G401 (cell line): ENCODE data around the gene HAND1. TPM values are rescaled to one million over a fixed set of nuclear protein-coding genes. Genes with fewer than 3 reads are reported as not detected.
"Not testable (repeated sequence)": the region's sequence is repeated elsewhere in the genome, so short reads cannot be mapped to it uniquely, and the experiment has no call there.

ENCODE experiments used
- DNase-seq: peaks from one replicate; pipeline ENCODE4 v3.0.0-alpha.2; 2015; ENCODE audit warnings: low spot score
- in situ Hi-C: cut with HindIII; loops from 2 replicates; pipeline ENCODE4 v1.10.0; 2016; ENCODE audit warnings: low sequenced_read_pairs, mixed read lengths
- total RNA-seq: library from RNA; depleted of rRNA; stranded (reverse); fragments of >200 nt; shearing (Covaris generic); gene quantifications from 2 replicates; pipeline ENCODE4 v1.2.3, GENCODE V29; 2014; rRNA removed

The HAND1 gene
- total RNA-seq, result 1.4 and 2.7 TPM in 2 replicates

- no peak for DNase-seq
- in situ Hi-C loops, result no loop called here
These were observed at the start of gene HAND1 for GRCh38 chr5:154478224-154478565. HAND1 (minus strand) TSS chr5:154478227; CDS start chr5:154478008, 219 bp downstream.

- DNase-seq, result no peak
- in situ Hi-C loops, result no loop called here
These were observed 48.5 kb upstream of the HAND1 start for GRCh38 chr5:154526231-154527226.

- in situ Hi-C loops, result no loop called here
- DNase-seq, result no peak
These were observed 46.8 kb upstream of the HAND1 start for GRCh38 chr5:154524859-154525258.

- DNase-seq, result no peak
- in situ Hi-C loops, result no loop called here
These were observed 46.2 kb upstream of the HAND1 start for GRCh38 chr5:154524181-154524580.

GRCh38 chr5:154523709-154524108 is 45.7 kb upstream of the HAND1 start:
- in situ Hi-C loops, result no loop called here
- DNase-seq, result no peak

GRCh38 chr5:154523104-154523503 is 45.1 kb upstream of the HAND1 start:
- in situ Hi-C loops, result no loop called here
- no peak for DNase-seq

- in situ Hi-C loops, result no loop called here
- DNase-seq, result no peak
These were observed 44.3 kb upstream of the HAND1 start for GRCh38 chr5:154522284-154522683.

- in situ Hi-C loops, result no loop called here
- no peak for DNase-seq
These were observed 43.7 kb upstream of the HAND1 start for GRCh38 chr5:154521756-154522155.

- peak; percentile 9 for DNase-seq
- in situ Hi-C loops, result no loop called here
These were observed 42.9 kb upstream of the HAND1 start for GRCh38 chr5:154520861-154521453.

- in situ Hi-C loops, result no loop called here
- no peak for DNase-seq
These were observed 41.3 kb upstream of the HAND1 start for GRCh38 chr5:154519359-154519758.

- DNase-seq, result no peak
- in situ Hi-C loops, result no loop called here
These were observed 40.4 kb upstream of the HAND1 start for GRCh38 chr5:154518438-154518867.

- DNase-seq, result no peak
- in situ Hi-C loops, result no loop called here
These were observed 39.9 kb upstream of the HAND1 start for GRCh38 chr5:154517810-154518437.

GRCh38 chr5:154517181-154517580 is 39.2 kb upstream of the HAND1 start:
- peak; percentile 12 for DNase-seq
- in situ Hi-C loops, result no loop called here

GRCh38 chr5:154516475-154516874 is 38.4 kb upstream of the HAND1 start:
- no peak for DNase-seq

GRCh38 chr5:154515488-154515887 is 37.5 kb upstream of the HAND1 start:
- DNase-seq, in situ Hi-C loops: not testable (repeated sequence)

More at GRCh38 chr5:154516475-154516874, 38.4 kb upstream of the HAND1 start:
- in situ Hi-C loops, result no loop called here

GRCh38 chr5:154514331-154514730 is 36.3 kb upstream of the HAND1 start:
- DNase-seq, result no peak
- in situ Hi-C loops, result no loop called here

- in situ Hi-C loops, result no loop called here
- no peak for DNase-seq
These were observed 35.6 kb upstream of the HAND1 start for GRCh38 chr5:154513669-154514084.

GRCh38 chr5:154511984-154512383 is 34.0 kb upstream of the HAND1 start:
- no peak for DNase-seq
- in situ Hi-C loops, result no loop called here

GRCh38 chr5:154509784-154510555 is 31.9 kb upstream of the HAND1 start:
- in situ Hi-C loops, result no loop called here
- no peak for DNase-seq
